HFFc6 (cell line): Measurements from ENCODE around the gene AKAP12. TPM values are rescaled to one million over a fixed set of nuclear protein-coding genes. Genes with fewer than 3 reads are reported as not detected.

Source experiments
- DNase-seq: peaks from one replicate; pipeline ENCODE4 v3.0.0-alpha.2; 2018
- H3K27ac Mint-ChIP-seq: 2 replicates; pipeline ENCODE4 v1.8.0; 2020; ENCODE audit warnings: mild to moderate bottlenecking, mixed read lengths
- H3K27me3 Mint-ChIP-seq: 2 replicates; pipeline ENCODE4 v1.8.0; 2021; ENCODE audit warnings: mild to moderate bottlenecking, moderate library complexity, mixed read lengths; ENCODE audit not compliant: insufficient read depth
- H3K36me3 Mint-ChIP-seq: 2 replicates; pipeline ENCODE4 v1.8.0; 2021; ENCODE audit warnings: low read depth, mixed read lengths
- H3K4me1 Mint-ChIP-seq: 2 replicates; pipeline ENCODE4 v1.8.0; 2020; ENCODE audit warnings: low read depth, mixed read lengths
- H3K4me3 Mint-ChIP-seq: 2 replicates; pipeline ENCODE4 v1.8.0; 2020; ENCODE audit warnings: mild to moderate bottlenecking, moderate library complexity, mixed read lengths
- H3K9me3 Mint-ChIP-seq: 2 replicates; pipeline ENCODE4 v1.8.0; 2020; ENCODE audit warnings: mild to moderate bottlenecking, mixed read lengths
- total RNA-seq, 6 experiments: library from RNA; stranded (reverse); fragmentation: NEBNext Ultra II Directional; extraction: Animal tissue kit (Norgen Biotek cat#: 25700); gene quantifications; 2 replicates in 1 of 6; 3 replicates in 5 of 6; pipeline ENCODE4 v1.2.3, GENCODE V29; 2021
- TF ChIP-seq, protein P1 (sequence below): fragments of 200-600 bp; sonication (generic); IDR thresholded peaks from 2 replicates; pipeline ENCODE4 v1.5.0; 2021; ENCODE audit warnings: antibody characterized with exemption, mild to moderate bottlenecking

The AKAP12 gene
- total RNA-seq, 6 experiments from 2014 or later = 3.7 to 8.6 (median 7.0) TPM

DNA sequence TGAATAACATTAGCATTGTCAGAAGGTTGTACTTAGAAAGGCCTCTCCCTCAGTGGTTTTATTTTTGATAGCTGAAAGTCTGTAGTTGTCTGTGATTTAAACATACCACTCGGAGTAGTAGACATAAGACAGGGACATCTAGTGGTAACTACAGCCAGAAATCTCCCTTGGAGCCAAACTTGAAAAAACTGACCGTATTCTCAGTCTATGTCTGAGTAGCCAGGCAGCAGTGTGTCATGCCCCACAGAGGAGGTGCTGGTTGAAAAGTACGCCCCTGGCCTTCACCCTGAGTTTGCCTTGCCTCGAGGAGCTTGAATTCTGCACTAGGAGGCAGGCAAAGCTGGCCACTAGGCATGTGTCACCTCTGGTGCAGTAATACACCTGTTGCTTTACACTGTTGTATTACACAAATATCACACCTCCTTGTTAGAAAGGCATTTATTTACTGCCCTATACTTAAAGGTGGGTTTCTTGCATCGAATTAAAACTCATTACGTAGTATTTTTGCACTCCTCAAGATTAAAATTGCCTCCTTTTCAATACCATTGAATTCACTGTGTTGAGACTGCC, 130.8 kb downstream of the AKAP12 start:
- peaks cover 21% of the 10 kb centered on the region for H3K36me3 Mint-ChIP-seq
- H3K27me3 Mint-ChIP-seq = no peaks in the 10 kb centered on the region; the same call in 1 of the 2 replicates
- no peak overlapping the region for H3K4me3 Mint-ChIP-seq
- peak; percentile 18 for DNase-seq
- peaks cover 9% of the 10 kb centered on the region; the same call in 1 of the 2 replicates for H3K4me1 Mint-ChIP-seq
- H3K9me3 Mint-ChIP-seq = no peaks in the 10 kb centered on the region
- TF ChIP-seq, protein P1, sequence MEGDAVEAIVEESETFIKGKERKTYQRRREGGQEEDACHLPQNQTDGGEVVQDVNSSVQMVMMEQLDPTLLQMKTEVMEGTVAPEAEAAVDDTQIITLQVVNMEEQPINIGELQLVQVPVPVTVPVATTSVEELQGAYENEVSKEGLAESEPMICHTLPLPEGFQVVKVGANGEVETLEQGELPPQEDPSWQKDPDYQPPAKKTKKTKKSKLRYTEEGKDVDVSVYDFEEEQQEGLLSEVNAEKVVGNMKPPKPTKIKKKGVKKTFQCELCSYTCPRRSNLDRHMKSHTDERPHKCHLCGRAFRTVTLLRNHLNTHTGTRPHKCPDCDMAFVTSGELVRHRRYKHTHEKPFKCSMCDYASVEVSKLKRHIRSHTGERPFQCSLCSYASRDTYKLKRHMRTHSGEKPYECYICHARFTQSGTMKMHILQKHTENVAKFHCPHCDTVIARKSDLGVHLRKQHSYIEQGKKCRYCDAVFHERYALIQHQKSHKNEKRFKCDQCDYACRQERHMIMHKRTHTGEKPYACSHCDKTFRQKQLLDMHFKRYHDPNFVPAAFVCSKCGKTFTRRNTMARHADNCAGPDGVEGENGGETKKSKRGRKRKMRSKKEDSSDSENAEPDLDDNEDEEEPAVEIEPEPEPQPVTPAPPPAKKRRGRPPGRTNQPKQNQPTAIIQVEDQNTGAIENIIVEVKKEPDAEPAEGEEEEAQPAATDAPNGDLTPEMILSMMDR = peak; percentile 36; the same call in 1 of the 2 replicates
- H3K27ac Mint-ChIP-seq = no peak overlapping the region

DNA sequence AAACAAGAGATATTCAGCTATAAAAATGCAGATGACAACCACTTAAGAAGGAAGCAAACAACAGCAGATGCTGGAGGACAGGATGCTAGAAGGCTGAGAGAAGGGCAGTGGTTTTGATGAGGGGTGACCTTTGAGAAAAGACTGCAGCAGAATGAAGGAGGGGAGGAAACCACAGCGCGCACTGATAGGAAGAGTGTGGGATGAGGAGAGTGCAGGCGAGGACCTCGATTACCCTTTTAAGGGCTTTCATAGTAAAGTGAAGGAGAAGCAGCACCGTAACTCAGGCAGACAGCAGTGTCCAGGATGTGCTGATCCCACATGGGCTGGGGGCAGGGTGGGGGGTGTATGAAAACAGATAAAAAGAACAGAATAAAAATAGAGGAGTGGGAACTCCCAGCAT, 132.4 kb downstream of the AKAP12 start:
- TF ChIP-seq, protein P1 = no peak
- H3K4me3 Mint-ChIP-seq = no peak overlapping the region
- H3K4me1 Mint-ChIP-seq = peaks cover 23% of the 10 kb centered on the region

DNA sequence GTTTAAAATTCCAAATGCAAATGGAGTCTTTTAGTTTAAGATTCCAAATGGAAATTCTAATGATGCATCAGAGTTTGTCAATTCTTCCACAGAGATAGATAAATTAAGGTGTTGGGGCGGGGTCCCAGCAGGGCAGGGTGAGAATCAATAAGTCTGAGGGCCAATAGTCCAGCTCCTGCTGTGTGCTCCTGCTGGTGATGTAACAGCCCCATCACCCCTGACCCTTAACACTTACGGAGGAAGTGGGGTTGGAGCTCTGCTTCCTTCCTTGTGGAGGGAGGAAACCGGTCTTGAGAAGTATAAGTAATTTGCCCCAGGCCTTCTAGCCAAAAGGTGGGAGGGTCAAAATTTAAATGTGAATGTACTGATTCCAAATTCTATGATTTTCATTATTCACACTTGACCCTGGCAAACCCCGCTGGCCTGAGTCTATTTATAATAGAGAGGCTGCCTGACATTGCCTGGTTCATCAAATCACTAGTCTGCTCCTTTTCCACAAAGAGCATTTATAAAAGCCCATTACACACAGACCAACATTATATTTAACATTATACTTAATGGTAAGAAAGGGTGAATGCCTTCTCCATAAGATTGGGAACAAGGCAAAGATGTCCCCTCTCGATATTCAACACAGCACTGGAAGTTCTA, 134.4 kb downstream of the AKAP12 start:
- TF ChIP-seq, protein P1 = no peak
- Mint-ChIP-seq H3K9me3 (no peaks in the 10 kb centered on the region), H3K27ac (no peak overlapping the region), H3K4me1 (peaks cover 32% of the 10 kb centered on the region), H3K36me3 (peaks cover 11% of the 10 kb centered on the region), H3K4me3 (no peak overlapping the region), H3K27me3 (no peaks in the 10 kb centered on the region; the same call in 1 of the 2 replicates)
- no peak for DNase-seq

More for the DNA sequence above, 132.4 kb downstream of the AKAP12 start:
- no peak for DNase-seq
- H3K27me3 Mint-ChIP-seq = no peaks in the 10 kb centered on the region; the same call in 1 of the 2 replicates
- no peak overlapping the region for H3K27ac Mint-ChIP-seq
- H3K9me3 Mint-ChIP-seq = no peaks in the 10 kb centered on the region
- peaks cover 11% of the 10 kb centered on the region for H3K36me3 Mint-ChIP-seq

DNA sequence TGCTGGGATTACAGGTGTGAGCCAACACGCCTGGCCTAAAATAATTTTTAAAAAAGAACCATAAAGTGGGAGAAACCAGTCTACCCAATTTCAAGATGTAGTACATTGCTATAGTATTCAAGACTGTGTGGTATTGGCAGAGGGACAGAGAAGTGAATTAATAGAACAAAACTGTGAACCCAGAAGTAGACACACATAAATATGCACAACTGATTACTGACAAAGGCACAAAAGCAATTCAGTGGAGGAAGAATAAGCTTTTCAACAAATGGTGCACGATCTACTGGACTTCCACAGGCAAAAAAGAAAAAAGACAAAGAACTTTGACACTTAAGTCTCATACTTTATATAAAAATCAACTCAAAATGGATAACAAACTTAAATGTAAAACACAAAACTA, 136.1 kb downstream of the AKAP12 start:
- peaks cover 45% of the 10 kb centered on the region for H3K4me1 Mint-ChIP-seq
- H3K4me3 Mint-ChIP-seq = no peak overlapping the region
- TF ChIP-seq, protein P1 = no peak
- no peak for DNase-seq
- no peaks in the 10 kb centered on the region; the same call in 1 of the 2 replicates for H3K27me3 Mint-ChIP-seq
- H3K36me3 Mint-ChIP-seq = peaks cover 15% of the 10 kb centered on the region
- no peaks in the 10 kb centered on the region for H3K9me3 Mint-ChIP-seq
- no peak overlapping the region for H3K27ac Mint-ChIP-seq

DNA sequence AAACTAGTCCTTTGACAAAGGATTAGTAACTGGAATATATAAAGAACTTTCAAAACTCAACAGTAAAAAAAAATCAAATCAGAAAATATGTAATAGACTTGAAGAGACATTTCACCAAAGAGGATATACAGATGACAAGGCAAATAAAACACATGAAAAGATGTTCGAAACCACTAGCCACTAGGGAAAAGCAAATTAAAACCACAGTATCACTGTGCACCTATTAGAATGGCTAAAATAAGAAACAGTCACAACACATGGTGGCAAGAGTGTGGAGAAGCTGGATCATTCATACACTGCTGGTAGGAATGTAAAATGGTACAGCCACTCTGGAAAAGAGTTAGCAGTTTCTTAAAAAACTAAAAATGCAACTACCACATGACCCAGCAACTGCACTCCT, 136.7 kb downstream of the AKAP12 start:
- Mint-ChIP-seq H3K4me3 (no peak overlapping the region), H3K36me3 (peaks cover 17% of the 10 kb centered on the region), H3K27me3 (no peaks in the 10 kb centered on the region; the same call in 1 of the 2 replicates), H3K9me3 (no peaks in the 10 kb centered on the region), H3K27ac (no peak overlapping the region), H3K4me1 (peaks cover 49% of the 10 kb centered on the region)
- TF ChIP-seq, protein P1 = peak; percentile 33; the same call in 1 of the 2 replicates
- DNase-seq = no peak
